ENCODE data around the gene HDAC4. TPM values are rescaled to one million over a fixed set of nuclear protein-coding genes. Genes with fewer than 3 reads are reported as not detected.
"Not testable (repeated sequence)": the region's sequence is repeated elsewhere in the genome, so short reads cannot be mapped to it uniquely, and the experiment has no call there.

The HDAC4 gene
- polyA plus RNA-seq (2011; rRNA removed) (7.0 and 8.6 TPM in 2 replicates), polyA plus RNA-seq (2017; fragmentation: RNase III; extraction: RNeasy Plus Mini Kit Qiagen cat#74134 plus additional on column Dnase treatment) (10.4 to 12.4 TPM (median 11.8 TPM) in 3 replicates), polyA minus RNA-seq (2011; rRNA and poly(A)+ RNA removed) (27.6 and 45.9 TPM in 2 replicates)
- 9.5 and 12.1 TPM in 2 replicates for polyA plus RNA-seq (2012; cell fraction: cytosol; rRNA removed)
- 26.0 and 29.3 TPM in 2 replicates for polyA plus RNA-seq (2012; cell fraction: nucleus; rRNA removed)

- peaks cover 17% of the 10 kb centered on the region for H3K4me1 ChIP-seq
- ChIA-PET POLR2A (interaction anchor here (0.7 to 1.2 kb wide), 20 partner anchors 8 to 755 kb away, joined by 3 to 10 read pairs (median 4); no protein-coding TSS in a partner anchor), CTCF (interaction anchor here (0.5 kb wide), 1 partner anchor 808 kb away, joined by 3 read pairs; no protein-coding TSS in a partner anchor)
- no peaks in the 10 kb centered on the region for H3K9me3 ChIP-seq
- H3K27ac ChIP-seq, result peak within 1 kb of the TSS; percentile 97 to 98
- peak; percentile 27 to 87 for ATAC-seq
- TF ChIP-seq SREBF2 (IDR thresholded peaks at IDR 0.05) (no peak), CEBPB (IDR thresholded peaks at IDR 0.05) (0 out of 4 replicates have a peak, but pooled peaks of 1 of the 2 experiments have one; percentile 27), PBX3 (IDR thresholded peaks at IDR 0.05) (peak; percentile 92), POLR2A (IDR thresholded peaks at IDR 0.05; ENCODE audit: low read length) (0 out of 2 replicates have a peak, but pooled peaks have one; percentile 27)
- peak within 1 kb of the TSS; percentile 96 for H3K4me2 ChIP-seq
- no peak for FAIRE-seq
- H3K4me3 ChIP-seq, result peak within 1 kb of the TSS; percentile 87
- 0% methylated on average over 7 of the region's 78 CpGs for WGBS (ENCODE audit: missing lambda C conversion rate)
- DNase-seq (ENCODE audit: low read depth in 1 of 2, low spot score in 1 of 2), result peak in 1 of 2 experiments; percentile 7
Observed at GRCh38 chr2:239400596-239401066, at the start of gene HDAC4. Gene HDAC4, minus strand, starts transcription at chr2:239401020. Its CDS starts 48,321 bp downstream, at chr2:239352699.

GRCh38 chr2:239449468-239449867, 48.6 kb upstream of the HDAC4 start:
- ATAC-seq; POLR2A ChIA-PET; H3K27ac ChIP-seq; H3K4me2 ChIP-seq; DNase-seq (ENCODE audit: low read depth in 1 of 2, low spot score in 1 of 2); CTCF ChIA-PET; FAIRE-seq; H3K4me3 ChIP-seq; H3K4me1 ChIP-seq: not testable (repeated sequence)
- H3K9me3 ChIP-seq, result peaks cover 29% of the 10 kb centered on the region; the same call in 2 of the 3 replicates
- WGBS (ENCODE audit: missing lambda C conversion rate), result 100% methylated on average over 3 of the region's 32 CpGs

- no peak overlapping the region for H3K27ac ChIP-seq
- no peak for ATAC-seq
- peaks cover 3% of the 10 kb centered on the region; the same call in 1 of the 3 replicates for H3K9me3 ChIP-seq
- H3K4me1 ChIP-seq, result peaks cover 7% of the 10 kb centered on the region; the same call in 1 of the 3 replicates
- CTCF ChIA-PET, result no interaction called here
- POLR2A ChIA-PET, result no interaction called here
- TF ChIP-seq ATOH8 (CRISPR knock-in tag; IDR thresholded peaks at IDR 0.05; ENCODE audit: low read depth) (no peak), FOXS1 (CRISPR knock-in tag; IDR thresholded peaks at IDR 0.05) (no peak), TP53 (CRISPR knock-in tag; IDR thresholded peaks at IDR 0.05) (no peak), MAFK (IDR thresholded peaks at IDR 0.05; ENCODE audit: partially characterized antibody) (peak; percentile 57)
- no peak for FAIRE-seq
- H3K4me2 ChIP-seq, result no peak overlapping the region
- no peak overlapping the region for H3K4me3 ChIP-seq
- no peak for DNase-seq (ENCODE audit: low read depth in 1 of 2, low spot score in 1 of 2)
- WGBS (ENCODE audit: missing lambda C conversion rate), result 56% methylated on average over 6 of the region's 6 CpGs
Observed at GRCh38 chr2:239445771-239446524, 45.1 kb upstream of the HDAC4 start.

- TF ChIP-seq FOSL2 (IDR thresholded peaks at IDR 0.05) (no peak; the same call in 1 of the 2 replicates), FOSL2 (CRISPR knock-in tag; IDR thresholded peaks at IDR 0.05) (peak; percentile 36; the same call in 1 of the 2 replicates), JUNB (IDR thresholded peaks at IDR 0.05) (no peak), CEBPB (IDR thresholded peaks at IDR 0.05) (peak; percentile 10 to 55; a peak in 1 of 4 replicates)
- Histone ChIP-seq H3K27ac (no peak overlapping the region), H3K4me2 (peak overlapping the region; percentile 17; the same call in 1 of the 3 replicates), H3K4me3 (no peak overlapping the region), H3K4me1 (peaks cover 7% of the 10 kb centered on the region; the same call in 1 of the 3 replicates), H3K9me3 (peaks cover 3% of the 10 kb centered on the region; the same call in 1 of the 3 replicates)
- POLR2A ChIA-PET, result no interaction called here
- no peak for FAIRE-seq
- CTCF ChIA-PET, result interaction anchor here (1.3 kb wide), 1 partner anchor 547 kb away, joined by 3 read pairs; no protein-coding TSS in a partner anchor
- 46% methylated on average over 20 of the region's 20 CpGs for WGBS (ENCODE audit: missing lambda C conversion rate)
- ATAC-seq, result peak in 1 of 2 experiments; percentile 59; a peak in 2 of 6 replicates
- DNase-seq (ENCODE audit: low read depth in 1 of 2, low spot score in 1 of 2), result peak in 1 of 2 experiments; percentile 12
Observed at GRCh38 chr2:239444626-239445577, 44.1 kb upstream of the HDAC4 start.

Measured in A549 (cell line).